Mesendoderm (in vitro differentiated cells): ENCODE data around the gene CDC14B.
A peak's percentile ranks its signal among the peaks of the same experiment; 100 is the strongest.

ENCODE experiments used
- DNase-seq: peaks from one replicate; pipeline ENCODE4 v3.0.0; 2013
- H2AK5ac ChIP-seq: 2 replicates; pipeline ENCODE4 v1.6.1; 2013; ENCODE audit warnings: low read length, inconsistent platforms
- H2BK120ac ChIP-seq: 2 replicates; pipeline ENCODE4 v1.6.1; 2013; ENCODE audit warnings: low read depth, mild to moderate bottlenecking, low read length, moderate library complexity, mixed read lengths
- H2BK15ac ChIP-seq: replicated peaks from 2 replicates; pipeline ENCODE4 v1.6.1; 2013; ENCODE audit warnings: low read depth, mild to moderate bottlenecking, moderate library complexity
- H2BK5ac ChIP-seq: 2 replicates; pipeline ENCODE4 v1.6.1; 2013; ENCODE audit warnings: low read length, inconsistent platforms
- H3K18ac ChIP-seq: 2 replicates; pipeline ENCODE4 v1.6.1; 2013; ENCODE audit warnings: mild to moderate bottlenecking, low read length, mixed read lengths
- H3K23ac ChIP-seq: one replicate; pipeline ENCODE4 v1.6.1; 2013; ENCODE audit warnings: low read length
- H3K27ac ChIP-seq: 2 replicates; pipeline ENCODE4 v1.5.1; 2013; ENCODE audit warnings: low read depth, mild to moderate bottlenecking, inconsistent platforms, low read length, moderate library complexity
- H3K27me3 ChIP-seq: 2 replicates; pipeline ENCODE4 v1.6.1; 2013; ENCODE audit warnings: low read length, control low read depth, mild to moderate bottlenecking, inconsistent platforms; ENCODE audit not compliant: insufficient read depth, poor library complexity
- H3K36me3 ChIP-seq: 2 replicates; pipeline ENCODE4 v1.6.1; 2013; ENCODE audit warnings: low read length, inconsistent platforms; ENCODE audit not compliant: control insufficient read depth, insufficient read depth
- H3K4ac ChIP-seq: one replicate; pipeline ENCODE4 v1.6.1; 2013; ENCODE audit warnings: low read depth, mild to moderate bottlenecking, low read length, moderate library complexity
- H3K4me1 ChIP-seq: 2 replicates; pipeline ENCODE4 v1.6.1; 2013; ENCODE audit warnings: low read depth, low read length, inconsistent platforms; ENCODE audit not compliant: control insufficient read depth
- H3K4me2 ChIP-seq: 2 replicates; pipeline ENCODE4 v1.6.1; 2013; ENCODE audit warnings: low read length
- H3K4me3 ChIP-seq: 2 replicates; pipeline ENCODE4 v1.5.1; 2013; ENCODE audit warnings: mild to moderate bottlenecking, low read length
- H3K56ac ChIP-seq: one replicate; pipeline ENCODE4 v1.6.1; 2013; ENCODE audit warnings: low read length
- H3K79me1 ChIP-seq: 2 replicates; pipeline ENCODE4 v1.6.1; 2013; ENCODE audit warnings: low read length, inconsistent platforms
- H3K79me2 ChIP-seq: 2 replicates; pipeline ENCODE4 v1.6.1; 2013; ENCODE audit warnings: mild to moderate bottlenecking, low read length; ENCODE audit not compliant: control insufficient read depth, insufficient read depth
- H3K9ac ChIP-seq: 2 replicates; pipeline ENCODE4 v1.6.1; 2013; ENCODE audit warnings: low read length, inconsistent platforms
- H4K5ac ChIP-seq: one replicate; pipeline ENCODE4 v1.6.1; 2013; ENCODE audit warnings: low read length
- H4K8ac ChIP-seq: one replicate; pipeline ENCODE4 v1.6.1; 2013; ENCODE audit warnings: low read depth, mild to moderate bottlenecking, control low read depth, low read length, moderate library complexity
- WGBS: extraction: QIAGEN DNeasy Blood & Tissue Kit; methylation state at CpG from one replicate; pipeline ENCODE4 v1.1.7; 2013; ENCODE audit warnings: low lambda C conversion rate, missing lambda C conversion rate; ENCODE audit not compliant: insufficient coverage; ENCODE audit errors: extremely low coverage; 5-methylcytosine and 5-hydroxymethylcytosine counted together

The CDC14B gene

GRCh38 chr9:96565671-96566497 lies 53.8 kb downstream of the CDC14B start:
- Histone ChIP-seq H3K79me2 (peaks cover 6% of the 10 kb centered on the region), H3K4me3 (peak overlapping the region; percentile 40), H3K36me3 (no peaks in the 10 kb centered on the region), H3K18ac (no peak overlapping the region), H4K8ac (no peak overlapping the region), H3K27me3 (no peaks in the 10 kb centered on the region), H2AK5ac (no peak overlapping the region), H3K56ac (peak overlapping the region; percentile 92), H3K79me1 (peaks cover 6% of the 10 kb centered on the region), H3K4me2 (peak overlapping the region; percentile 80), H3K4ac (no peak overlapping the region), H3K23ac (no peak overlapping the region), H3K4me1 (peaks cover 2% of the 10 kb centered on the region), H2BK15ac (no peak overlapping the region), H3K27ac (peak overlapping the region; percentile 23), H4K5ac (no peak overlapping the region), H2BK120ac (no peak overlapping the region), H3K9ac (peak overlapping the region; percentile 56), H2BK5ac (no peak overlapping the region)
- DNase-seq: peak; percentile 24
- WGBS: no CpG with 5 or more reads among the region's 8 CpGs

GRCh38 chr9:96564217-96564616 lies 55.4 kb downstream of the CDC14B start:
- Histone ChIP-seq H2AK5ac (no peak overlapping the region), H3K4ac (no peak overlapping the region), H3K4me2 (no peak overlapping the region), H4K5ac (no peak overlapping the region), H3K27ac (no peak overlapping the region), H4K8ac (no peak overlapping the region), H3K9ac (no peak overlapping the region), H2BK5ac (no peak overlapping the region), H3K18ac (no peak overlapping the region), H3K56ac (no peak overlapping the region), H2BK120ac (no peak overlapping the region), H3K23ac (no peak overlapping the region), H3K27me3 (no peaks in the 10 kb centered on the region), H3K4me3 (no peak overlapping the region), H2BK15ac (no peak overlapping the region), H3K79me1 (peaks cover 1% of the 10 kb centered on the region), H3K4me1 (peaks cover 2% of the 10 kb centered on the region), H3K79me2 (peaks cover 1% of the 10 kb centered on the region), H3K36me3 (no peaks in the 10 kb centered on the region)
- DNase-seq: no peak
- WGBS: no CpG with 5 or more reads among the region's 4 CpGs

GRCh38 chr9:96559339-96559943 lies 60.2 kb downstream of the CDC14B start:
- Histone ChIP-seq H3K18ac (no peak overlapping the region), H3K23ac (no peak overlapping the region), H2AK5ac (no peak overlapping the region), H3K36me3 (no peaks in the 10 kb centered on the region), H4K8ac (no peak overlapping the region), H3K79me1 (peaks cover 4% of the 10 kb centered on the region), H2BK120ac (no peak overlapping the region), H3K27me3 (no peaks in the 10 kb centered on the region), H3K4me3 (no peak overlapping the region), H3K4me2 (no peak overlapping the region), H3K4me1 (no peaks in the 10 kb centered on the region), H2BK5ac (no peak overlapping the region), H3K56ac (no peak overlapping the region), H2BK15ac (no peak overlapping the region), H4K5ac (no peak overlapping the region), H3K4ac (no peak overlapping the region), H3K9ac (no peak overlapping the region), H3K27ac (no peak overlapping the region), H3K79me2 (no peaks in the 10 kb centered on the region)
- no peak for DNase-seq
- WGBS: no CpG with 5 or more reads among the region's 6 CpGs

GRCh38 chr9:96557921-96558320 lies 61.7 kb downstream of the CDC14B start:
- Histone ChIP-seq H3K27ac (no peak overlapping the region), H3K23ac (no peak overlapping the region), H3K4me1 (no peaks in the 10 kb centered on the region), H2BK120ac (no peak overlapping the region), H3K4ac (no peak overlapping the region), H3K4me2 (no peak overlapping the region), H3K27me3 (no peaks in the 10 kb centered on the region), H2BK15ac (no peak overlapping the region), H3K18ac (no peak overlapping the region), H3K56ac (no peak overlapping the region), H4K8ac (no peak overlapping the region), H3K9ac (no peak overlapping the region), H2BK5ac (no peak overlapping the region), H4K5ac (no peak overlapping the region), H3K36me3 (no peaks in the 10 kb centered on the region), H3K79me1 (peaks cover 4% of the 10 kb centered on the region), H3K79me2 (no peaks in the 10 kb centered on the region), H2AK5ac (no peak overlapping the region), H3K4me3 (no peak overlapping the region)
- no peak for DNase-seq
- no CpG with 5 or more reads among the region's 1 CpG for WGBS

- Histone ChIP-seq H3K79me2 (no peaks in the 10 kb centered on the region), H4K5ac (no peak overlapping the region), H3K36me3 (no peaks in the 10 kb centered on the region), H3K79me1 (peaks cover 4% of the 10 kb centered on the region), H3K56ac (peak overlapping the region; percentile 51), H2BK5ac (no peak overlapping the region), H2AK5ac (no peak overlapping the region), H3K4ac (no peak overlapping the region), H4K8ac (no peak overlapping the region), H3K9ac (no peak overlapping the region), H3K27me3 (no peaks in the 10 kb centered on the region), H3K4me2 (no peak overlapping the region), H2BK120ac (no peak overlapping the region), H3K18ac (no peak overlapping the region), H3K4me3 (no peak overlapping the region), H3K27ac (no peak overlapping the region), H3K4me1 (no peaks in the 10 kb centered on the region), H2BK15ac (no peak overlapping the region), H3K23ac (no peak overlapping the region)
- WGBS: no CpG with 5 or more reads among the region's 15 CpGs
- peak; percentile 36 for DNase-seq
Measured at GRCh38 chr9:96556701-96557461, 62.8 kb downstream of the CDC14B start.
